Neural progenitor cell (in vitro differentiated cells): ENCODE measurements around the gene ARHGAP4. TPM values are rescaled to one million over a fixed set of nuclear protein-coding genes. Genes with fewer than 3 reads are reported as not detected.

ENCODE experiments used
- DNase-seq: peaks from one replicate; pipeline ENCODE4 v3.0.0-alpha.2; 2016; ENCODE audit warnings: low spot score
- H2AFZ ChIP-seq: fragments of 200-600 bp; sonication (generic); replicated peaks from 2 replicates; pipeline ENCODE4 v1.6.1; 2016; ENCODE audit warnings: antibody characterized with exemption
- H3F3A ChIP-seq: fragments of 200-600 bp; sonication (generic); 2 replicates; pipeline ENCODE4 v1.6.1; 2016; ENCODE audit warnings: antibody characterized with exemption, low read depth
- H3K27ac ChIP-seq: fragments of 200-600 bp; sonication (generic); 2 replicates; pipeline ENCODE4 v1.5.1; 2016; ENCODE audit warnings: mild to moderate bottlenecking
- H3K27me3 ChIP-seq: fragments of 200-600 bp; sonication (generic); 2 replicates; pipeline ENCODE4 v1.6.1; 2016; ENCODE audit warnings: mild to moderate bottlenecking, moderate library complexity
- H3K36me3 ChIP-seq: fragments of 200-600 bp; sonication (generic); 2 replicates; pipeline ENCODE4 v1.5.1; 2016
- H3K4me1 ChIP-seq: fragments of 200-600 bp; sonication (generic); 2 replicates; pipeline ENCODE4 v1.6.1; 2016; ENCODE audit warnings: mixed run types
- H3K4me2 ChIP-seq: fragments of 200-600 bp; sonication (generic); 2 replicates; pipeline ENCODE4 v1.6.1; 2016
- H3K4me3 ChIP-seq: fragments of 200-600 bp; sonication (generic); 2 replicates; pipeline ENCODE4 v1.5.1; 2016
- H3K79me2 ChIP-seq: fragments of 200-600 bp; sonication (generic); 2 replicates; pipeline ENCODE4 v1.6.1; 2016; ENCODE audit warnings: low read depth
- H3K9ac ChIP-seq: fragments of 200-600 bp; sonication (generic); 2 replicates; pipeline ENCODE4 v1.6.1; 2016
- H3K9me3 ChIP-seq: fragments of 200-600 bp; sonication (generic); 2 replicates; pipeline ENCODE4 v1.5.1; 2016; ENCODE audit warnings: low read depth
- H4K20me1 ChIP-seq: fragments of 200-600 bp; sonication (generic); 2 replicates; pipeline ENCODE4 v1.6.1; 2016; ENCODE audit warnings: low read depth
- H3K27ac Mint-ChIP-seq: 3 replicates; pipeline ENCODE4 v1.8.0; 2021; ENCODE audit warnings: mixed read lengths
- H3K27me3 Mint-ChIP-seq: 2 replicates; pipeline ENCODE4 v1.8.0; 2022; ENCODE audit warnings: low read depth, mild to moderate bottlenecking, inconsistent platforms, moderate library complexity, mixed read lengths; ENCODE audit not compliant: insufficient read depth
- H3K36me3 Mint-ChIP-seq: 3 replicates; pipeline ENCODE4 v1.8.0; 2021; ENCODE audit warnings: mixed read lengths
- H3K4me1 Mint-ChIP-seq: 3 replicates; pipeline ENCODE4 v1.8.0; 2021; ENCODE audit warnings: mixed read lengths
- H3K4me3 Mint-ChIP-seq: 3 replicates; pipeline ENCODE4 v1.8.0; 2021; ENCODE audit warnings: mild to moderate bottlenecking, moderate library complexity, mixed read lengths
- H3K9me3 Mint-ChIP-seq: 3 replicates; pipeline ENCODE4 v1.8.0; 2020; ENCODE audit warnings: mixed read lengths
- EZH2 ChIP-seq: fragments of 200-600 bp; sonication (generic); IDR thresholded peaks from 2 replicates; pipeline ENCODE4 v1.6.1; 2017; ENCODE audit warnings: antibody characterized with exemption, mild to moderate bottlenecking, moderate library complexity
- EZH2phosphoT487 ChIP-seq: fragments of 200-600 bp; sonication (generic); IDR thresholded peaks from 2 replicates; pipeline ENCODE4 v1.6.1; 2017; ENCODE audit warnings: antibody characterized with exemption
- total RNA-seq: library from RNA; depleted of rRNA; stranded (reverse); fragments of >200 nt; gene quantifications from 2 replicates; pipeline ENCODE4 v1.2.3, GENCODE V29; 2015; ENCODE audit warnings: low replicate concordance
- TF ChIP-seq, protein P1 (sequence below): fragments of 200-600 bp; sonication (generic); IDR thresholded peaks from 2 replicates; pipeline ENCODE4 v1.5.1; 2017; ENCODE audit warnings: antibody characterized with exemption, mild to moderate bottlenecking

The ARHGAP4 gene
- total RNA-seq, 1 donor from 2014 or later, result 5.1 TPM

DNA sequence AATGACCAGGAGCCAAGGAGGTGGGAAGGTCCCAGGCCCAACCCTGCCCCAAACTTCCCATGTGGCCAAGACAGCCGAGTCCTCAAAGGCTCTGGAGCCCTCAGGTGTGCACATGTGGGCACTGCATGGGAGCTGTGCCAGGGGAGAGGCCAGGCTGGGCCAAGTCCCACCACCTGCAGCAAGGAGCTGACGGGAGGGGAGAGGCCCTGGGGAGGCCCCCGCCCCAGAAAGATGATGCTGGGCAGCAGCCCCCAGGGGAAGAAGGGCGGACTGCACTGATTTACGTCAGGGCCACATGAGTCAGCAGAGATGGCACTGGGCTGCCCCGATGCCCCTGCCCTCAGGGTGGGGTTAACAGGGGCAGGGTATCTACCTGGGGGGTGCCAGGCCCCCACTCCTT is 41.5 kb downstream of the ARHGAP4 start:
- DNase-seq, result no peak
- Histone ChIP-seq H3K9me3 (no peaks in the 10 kb centered on the region), H3K4me2 (peak overlapping the region; percentile 72), H3F3A (peaks cover under 1% of the 10 kb centered on the region), H3K9ac (no peak overlapping the region), H3K27ac (no peak overlapping the region), H3K4me3 (no peak overlapping the region), H2AFZ (no peak overlapping the region), H3K79me2 (no peaks in the 10 kb centered on the region), H3K4me1 (peaks cover 10% of the 10 kb centered on the region), H3K36me3 (no peaks in the 10 kb centered on the region), H4K20me1 (no peaks in the 10 kb centered on the region), H3K27me3 (peaks cover 53% of the 10 kb centered on the region)
- TF ChIP-seq EZH2, result no peak
- TF ChIP-seq, protein P1, sequence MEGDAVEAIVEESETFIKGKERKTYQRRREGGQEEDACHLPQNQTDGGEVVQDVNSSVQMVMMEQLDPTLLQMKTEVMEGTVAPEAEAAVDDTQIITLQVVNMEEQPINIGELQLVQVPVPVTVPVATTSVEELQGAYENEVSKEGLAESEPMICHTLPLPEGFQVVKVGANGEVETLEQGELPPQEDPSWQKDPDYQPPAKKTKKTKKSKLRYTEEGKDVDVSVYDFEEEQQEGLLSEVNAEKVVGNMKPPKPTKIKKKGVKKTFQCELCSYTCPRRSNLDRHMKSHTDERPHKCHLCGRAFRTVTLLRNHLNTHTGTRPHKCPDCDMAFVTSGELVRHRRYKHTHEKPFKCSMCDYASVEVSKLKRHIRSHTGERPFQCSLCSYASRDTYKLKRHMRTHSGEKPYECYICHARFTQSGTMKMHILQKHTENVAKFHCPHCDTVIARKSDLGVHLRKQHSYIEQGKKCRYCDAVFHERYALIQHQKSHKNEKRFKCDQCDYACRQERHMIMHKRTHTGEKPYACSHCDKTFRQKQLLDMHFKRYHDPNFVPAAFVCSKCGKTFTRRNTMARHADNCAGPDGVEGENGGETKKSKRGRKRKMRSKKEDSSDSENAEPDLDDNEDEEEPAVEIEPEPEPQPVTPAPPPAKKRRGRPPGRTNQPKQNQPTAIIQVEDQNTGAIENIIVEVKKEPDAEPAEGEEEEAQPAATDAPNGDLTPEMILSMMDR, result peak; percentile 31
- H3K9me3 Mint-ChIP-seq, result peaks cover 27% of the 10 kb centered on the region
- H3K27ac Mint-ChIP-seq, result no peak overlapping the region
- peak overlapping the region; percentile 40 for H3K4me3 Mint-ChIP-seq
- H3K4me1 Mint-ChIP-seq, result peaks cover 24% of the 10 kb centered on the region
- H3K27me3 Mint-ChIP-seq, result peaks cover 22% of the 10 kb centered on the region
- H3K36me3 Mint-ChIP-seq, result peaks cover 2% of the 10 kb centered on the region

DNA sequence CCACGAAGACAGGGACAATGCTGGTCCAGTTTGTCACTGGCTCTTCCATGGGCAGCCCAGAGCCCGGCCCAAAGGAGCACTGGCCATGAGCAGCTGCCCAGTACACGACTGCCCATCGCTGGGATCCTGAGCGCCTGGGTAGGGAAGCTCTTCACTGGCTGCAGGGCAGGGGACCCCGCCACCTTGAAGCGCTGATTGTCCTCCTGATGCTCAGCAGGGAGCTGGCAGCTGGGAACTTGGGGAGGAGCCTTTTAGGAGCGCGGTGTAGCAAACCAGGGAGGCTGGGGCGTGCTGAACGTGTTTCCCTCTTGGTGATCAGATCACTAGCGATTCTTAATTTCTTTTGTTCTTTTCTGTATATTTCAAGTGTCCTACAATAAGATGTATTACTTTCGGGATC is 41.9 kb downstream of the ARHGAP4 start:
- Histone ChIP-seq H3K4me3 (no peak overlapping the region), H3K9ac (no peak overlapping the region), H3K27ac (no peak overlapping the region), H3K79me2 (no peaks in the 10 kb centered on the region), H3K4me2 (no peak overlapping the region), H2AFZ (no peak overlapping the region), H3K36me3 (no peaks in the 10 kb centered on the region), H3K27me3 (peaks cover 53% of the 10 kb centered on the region), H3K4me1 (peaks cover 10% of the 10 kb centered on the region), H3K9me3 (no peaks in the 10 kb centered on the region), H3F3A (peaks cover 5% of the 10 kb centered on the region), H4K20me1 (no peaks in the 10 kb centered on the region)
- TF ChIP-seq, protein P1, result no peak
- TF ChIP-seq EZH2, result no peak
- TF ChIP-seq EZH2phosphoT487, result no peak
- Mint-ChIP-seq H3K4me1 (peaks cover 28% of the 10 kb centered on the region), H3K36me3 (peaks cover 2% of the 10 kb centered on the region), H3K4me3 (peak overlapping the region; percentile 40), H3K9me3 (peaks cover 26% of the 10 kb centered on the region), H3K27ac (no peak overlapping the region), H3K27me3 (peaks cover 23% of the 10 kb centered on the region)
- no peak for DNase-seq

- no peaks in the 10 kb centered on the region for H3K9me3 ChIP-seq
- H3K27ac ChIP-seq, result no peak overlapping the region
- H3K27me3 Mint-ChIP-seq, result peaks cover 22% of the 10 kb centered on the region
These were observed 42.8 kb downstream of the ARHGAP4 start for GRCh38 chrX:153883163-153883843.

More at GRCh38 chrX:153883163-153883843, 42.8 kb downstream of the ARHGAP4 start:
- TF ChIP-seq EZH2 (no peak), EZH2phosphoT487 (no peak)
- TF ChIP-seq, protein P1, result no peak
- H3K4me3 ChIP-seq, result no peak overlapping the region
- H3K36me3 Mint-ChIP-seq, result peaks cover 2% of the 10 kb centered on the region
- H3K27ac Mint-ChIP-seq, result no peak overlapping the region
- no peaks in the 10 kb centered on the region for H3K36me3 ChIP-seq
- no peak overlapping the region for H3K9ac ChIP-seq
- H3K9me3 Mint-ChIP-seq, result peaks cover 23% of the 10 kb centered on the region
- peaks cover 17% of the 10 kb centered on the region for H3K4me1 ChIP-seq
- H3K79me2 ChIP-seq, result no peaks in the 10 kb centered on the region
- H3K4me3 Mint-ChIP-seq, result no peak overlapping the region
- H3F3A ChIP-seq, result peaks cover 11% of the 10 kb centered on the region
- no peak for DNase-seq
- H2AFZ ChIP-seq, result no peak overlapping the region
- H4K20me1 ChIP-seq, result no peaks in the 10 kb centered on the region
- H3K4me2 ChIP-seq, result no peak overlapping the region
- peaks cover 36% of the 10 kb centered on the region for H3K4me1 Mint-ChIP-seq
- H3K27me3 ChIP-seq, result peaks cover 48% of the 10 kb centered on the region
